NCI-H2171 (cell line): Measurements from ENCODE around the gene EEF1A2.

Source experiments
- DNase-seq: peaks from one replicate; lab custom pipeline; 2025; lab: John Stamatoyannopoulos, UW

Gene EEF1A2

DNA sequence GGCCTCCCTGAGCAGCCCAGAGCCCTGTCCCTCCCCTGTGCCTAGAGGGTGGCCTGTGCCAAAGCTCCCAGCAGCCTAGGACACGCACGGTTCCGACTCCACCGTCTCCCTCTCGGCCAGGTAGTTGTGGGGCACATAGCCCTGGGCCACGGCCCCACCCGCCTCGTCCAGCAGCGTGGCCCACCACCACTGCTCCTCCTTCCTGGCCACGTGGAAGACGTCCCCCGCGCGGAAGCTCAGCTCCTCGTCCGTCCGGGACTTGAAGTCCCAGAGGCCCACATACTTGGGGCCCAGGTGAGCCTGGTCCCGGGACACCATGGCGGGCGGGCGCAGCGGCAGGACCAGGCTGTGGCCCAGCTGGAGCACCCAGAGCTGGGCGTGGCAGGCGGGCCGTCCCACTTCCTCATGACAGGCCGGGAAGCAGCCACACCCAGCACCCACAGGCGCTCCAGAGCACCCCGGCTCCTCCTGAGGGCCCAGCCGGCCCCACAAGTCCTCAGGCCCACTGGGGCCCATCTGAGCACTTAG is 38.2 kb upstream of the EEF1A2 start, which contains the start of gene PTK6:
PTK6 (minus strand) TSS at position 380 of the 528 bp plus-strand sequence; CDS start at position 318, 62 bp downstream.
- no peak for DNase-seq

DNA sequence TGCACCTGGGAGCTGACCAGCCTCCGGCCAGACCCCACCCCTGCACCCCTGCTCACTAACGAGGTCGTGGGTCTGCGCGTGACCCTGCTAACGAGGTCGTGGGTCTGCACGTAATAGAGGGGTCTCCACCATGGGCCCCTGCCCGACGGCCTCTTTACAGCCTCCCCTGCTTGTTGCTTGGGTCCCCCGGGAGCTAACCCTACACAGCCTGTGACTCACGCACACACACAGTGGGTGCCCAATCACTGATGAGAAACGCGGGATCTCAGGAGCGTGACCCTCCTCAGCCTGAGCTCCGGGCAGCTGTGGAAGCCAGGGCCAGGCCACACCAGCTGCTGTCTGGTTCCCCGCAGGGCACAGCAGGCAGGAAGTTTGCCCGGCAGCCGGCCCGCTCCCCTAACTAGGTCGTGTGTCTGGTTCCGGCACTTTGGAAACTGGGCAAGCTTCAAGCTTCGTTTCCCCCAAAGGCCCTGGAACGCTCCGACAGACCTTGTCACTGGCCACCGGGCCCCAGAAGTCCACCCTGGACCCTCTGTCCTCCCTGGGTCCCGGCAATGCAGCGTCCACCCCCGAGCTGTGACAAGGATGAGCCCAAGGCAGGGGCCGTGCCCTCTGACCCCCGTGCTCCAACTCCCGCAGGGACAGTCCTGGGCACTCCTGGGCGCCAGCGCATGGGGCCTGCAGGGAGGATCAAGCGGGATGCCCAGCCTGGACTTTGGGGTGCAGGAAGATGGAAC is 37.5 kb upstream of the EEF1A2 start:
- no peak for DNase-seq

DNA sequence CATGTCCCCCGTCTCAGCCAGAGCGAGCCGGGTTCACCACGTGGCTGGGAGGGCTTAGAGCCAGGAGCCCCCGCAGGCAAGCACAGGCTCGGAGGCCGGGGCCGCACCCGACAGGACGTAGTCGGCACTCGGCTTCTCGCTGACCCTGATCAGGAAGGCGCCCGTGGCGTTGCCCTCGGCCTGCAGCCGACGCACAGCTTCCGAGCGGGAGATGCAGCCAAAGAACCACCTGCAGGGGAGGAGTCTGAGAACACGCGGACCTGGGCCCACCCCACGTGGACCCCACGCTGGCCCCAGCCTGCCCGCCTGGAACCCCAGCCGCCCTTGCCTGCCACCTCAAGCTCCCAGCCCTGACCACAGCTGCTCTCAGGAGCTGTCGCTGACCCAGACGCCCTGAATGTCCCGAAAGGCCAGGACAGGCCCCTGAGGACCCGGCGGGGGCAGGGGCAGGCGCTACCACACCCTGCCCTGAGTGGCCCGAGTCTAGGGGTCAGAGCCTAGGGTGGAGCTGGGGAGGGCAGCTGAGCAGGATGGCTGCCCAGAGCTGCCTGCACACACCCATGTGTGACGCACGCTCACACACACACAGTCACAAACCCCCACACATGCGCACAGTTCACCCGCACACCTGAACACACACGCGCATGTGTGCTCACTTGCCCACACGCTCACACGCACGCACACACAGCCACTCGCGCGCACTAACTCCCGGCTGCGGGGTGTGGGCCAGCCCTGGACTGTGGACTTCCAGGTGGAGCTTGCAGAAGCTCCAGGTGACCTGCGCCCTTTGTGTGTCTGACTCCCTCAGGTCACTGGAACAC is 36.2 kb upstream of the EEF1A2 start:
- DNase-seq = no peak

DNA sequence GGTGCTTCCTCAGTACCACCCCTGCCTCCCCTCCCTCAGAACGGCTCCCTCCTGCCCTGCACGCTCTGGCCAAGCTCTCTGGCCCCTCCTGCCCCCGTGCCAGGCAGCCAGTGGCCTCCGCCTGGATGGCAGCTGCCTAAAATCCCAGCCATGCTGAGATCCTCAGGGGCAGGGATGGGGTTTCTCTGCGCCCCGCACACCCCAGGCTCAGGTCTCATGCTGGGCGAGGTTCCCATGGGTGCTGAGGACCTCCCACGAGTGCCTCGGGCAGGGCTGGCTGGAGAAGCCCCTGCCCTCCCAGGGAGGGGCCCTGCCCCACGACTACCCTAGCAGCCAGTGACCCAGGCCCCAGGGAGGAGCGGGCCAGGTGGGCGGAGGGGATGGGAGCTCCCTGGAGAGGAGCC is 35.5 kb upstream of the EEF1A2 start:
- no peak for DNase-seq

DNA sequence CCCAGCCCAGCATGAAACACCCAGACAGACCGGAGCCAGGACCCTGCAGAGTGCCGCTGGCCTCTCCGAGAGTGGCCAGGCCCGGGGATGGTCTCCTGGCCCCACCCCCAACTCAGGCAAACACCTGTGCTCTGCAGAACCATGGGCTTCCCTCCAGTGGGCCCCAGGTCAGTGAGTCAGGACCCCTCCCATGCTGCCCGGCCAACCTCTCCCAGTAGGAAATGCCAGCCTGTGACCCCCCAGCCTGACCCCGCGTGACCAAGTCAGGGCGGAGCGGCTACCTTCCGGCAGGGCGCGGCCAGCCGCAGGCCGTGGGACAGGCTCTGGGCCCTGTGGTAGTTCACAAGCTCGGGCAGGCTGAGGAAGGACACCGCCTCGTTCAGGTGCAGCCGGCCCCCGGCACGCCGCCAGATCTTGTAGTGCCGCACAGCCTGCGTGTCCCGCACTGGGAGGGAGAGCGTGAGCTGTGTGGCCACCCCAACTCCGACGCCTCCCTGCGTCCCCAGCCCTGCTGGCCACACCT is 35.0 kb upstream of the EEF1A2 start:
- DNase-seq = no peak

DNA sequence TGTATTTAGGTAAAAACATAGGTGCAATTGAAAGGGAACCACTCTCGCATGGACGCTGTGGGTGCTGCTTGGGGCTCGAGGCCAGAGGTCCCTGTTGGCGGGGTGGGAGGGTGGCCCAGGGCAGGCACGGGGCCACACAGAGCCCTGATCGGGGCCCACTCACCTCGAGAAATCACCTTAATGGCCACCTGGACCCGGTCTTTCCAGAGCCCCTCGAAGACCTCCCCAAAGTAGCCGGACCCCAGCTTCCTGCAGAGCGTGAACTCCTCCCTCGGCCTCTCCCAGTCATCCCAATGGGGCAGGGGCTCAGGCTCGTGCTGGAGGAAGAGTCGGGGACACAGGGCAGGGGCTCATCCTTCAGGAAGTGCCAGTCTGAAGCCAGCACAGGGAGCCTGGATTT is 34.5 kb upstream of the EEF1A2 start:
- no peak for DNase-seq

DNA sequence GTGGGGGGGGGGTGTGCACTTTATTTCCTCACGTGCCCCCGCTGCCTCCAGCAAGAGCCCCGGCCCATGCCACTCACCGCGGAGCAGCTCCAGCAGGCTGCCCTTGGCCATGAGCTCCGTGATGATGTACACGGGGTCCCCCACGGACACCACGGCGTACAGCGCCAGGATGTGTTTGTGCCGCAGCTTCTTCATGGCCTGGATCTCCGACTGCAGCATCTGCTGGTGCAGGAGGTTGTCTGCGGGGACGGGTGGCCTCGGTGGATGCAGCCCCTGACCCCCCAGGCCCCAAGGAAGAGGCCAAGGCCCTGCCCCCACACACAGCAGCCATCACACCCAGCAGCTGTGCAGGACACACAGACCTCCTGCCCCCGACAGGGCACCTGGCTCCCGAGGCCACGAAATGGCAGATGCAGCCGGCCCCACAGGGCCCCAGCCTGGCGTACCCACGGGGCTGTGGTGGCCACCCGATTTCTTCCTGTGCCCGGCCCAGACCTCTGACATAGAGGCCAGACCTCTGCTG is 33.6 kb upstream of the EEF1A2 start:
- no peak for DNase-seq

DNA sequence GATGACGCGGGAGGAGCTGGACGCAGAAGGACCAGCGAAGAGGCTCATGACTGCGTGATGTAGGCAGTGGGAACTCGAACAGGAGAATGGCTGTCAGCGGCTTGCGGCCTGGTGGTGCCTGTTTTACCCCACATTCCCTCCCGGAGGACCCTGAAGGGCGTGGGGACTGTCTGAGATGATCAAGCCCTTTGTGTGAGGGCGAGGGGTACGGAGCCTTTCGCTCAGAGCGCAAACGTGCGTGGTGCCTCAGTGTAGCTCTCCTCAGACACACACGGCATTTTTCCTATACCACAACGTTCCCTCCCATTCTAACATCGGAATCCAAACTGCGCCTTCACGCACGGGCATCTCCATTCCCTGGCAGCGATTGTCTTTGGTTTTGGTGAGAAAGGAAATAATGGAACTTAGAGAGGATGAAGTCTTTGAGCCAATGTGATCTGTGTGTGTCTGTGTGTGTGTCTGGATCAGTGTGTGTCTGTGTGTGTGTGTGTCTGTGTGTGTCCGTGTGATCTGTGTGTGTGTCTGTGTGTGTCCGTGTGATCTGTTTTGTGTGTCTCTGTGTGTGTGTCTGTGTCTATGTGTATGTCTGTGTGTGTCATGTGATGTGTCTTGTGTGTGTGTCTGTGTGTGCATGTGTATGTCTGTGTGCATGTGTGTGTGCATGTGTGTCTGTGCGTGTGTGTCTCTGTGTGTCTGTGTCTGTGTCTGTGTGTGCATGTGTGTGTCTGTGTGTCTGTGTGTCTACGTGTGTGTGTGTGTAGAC is 33.0 kb upstream of the EEF1A2 start:
- DNase-seq = no peak

DNA sequence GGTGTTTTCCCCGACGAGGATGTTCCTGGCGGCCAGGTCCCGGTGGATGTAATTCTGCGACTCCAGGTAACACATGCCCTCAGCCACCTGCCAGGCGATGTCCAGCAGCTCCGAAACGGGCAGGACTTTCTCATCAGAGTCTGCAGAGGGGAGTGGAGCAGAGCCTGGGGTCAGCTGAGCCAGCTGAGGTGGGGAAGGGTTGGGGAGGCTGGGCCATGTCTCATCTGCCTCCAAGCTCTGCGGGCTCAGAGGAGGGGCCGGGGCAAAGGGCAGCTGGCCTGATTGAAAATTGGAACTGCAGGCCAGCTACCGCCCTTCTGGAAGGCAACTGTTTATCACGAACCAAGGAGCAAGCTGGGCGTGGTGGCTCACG is 31.9 kb upstream of the EEF1A2 start:
- no peak for DNase-seq

DNA sequence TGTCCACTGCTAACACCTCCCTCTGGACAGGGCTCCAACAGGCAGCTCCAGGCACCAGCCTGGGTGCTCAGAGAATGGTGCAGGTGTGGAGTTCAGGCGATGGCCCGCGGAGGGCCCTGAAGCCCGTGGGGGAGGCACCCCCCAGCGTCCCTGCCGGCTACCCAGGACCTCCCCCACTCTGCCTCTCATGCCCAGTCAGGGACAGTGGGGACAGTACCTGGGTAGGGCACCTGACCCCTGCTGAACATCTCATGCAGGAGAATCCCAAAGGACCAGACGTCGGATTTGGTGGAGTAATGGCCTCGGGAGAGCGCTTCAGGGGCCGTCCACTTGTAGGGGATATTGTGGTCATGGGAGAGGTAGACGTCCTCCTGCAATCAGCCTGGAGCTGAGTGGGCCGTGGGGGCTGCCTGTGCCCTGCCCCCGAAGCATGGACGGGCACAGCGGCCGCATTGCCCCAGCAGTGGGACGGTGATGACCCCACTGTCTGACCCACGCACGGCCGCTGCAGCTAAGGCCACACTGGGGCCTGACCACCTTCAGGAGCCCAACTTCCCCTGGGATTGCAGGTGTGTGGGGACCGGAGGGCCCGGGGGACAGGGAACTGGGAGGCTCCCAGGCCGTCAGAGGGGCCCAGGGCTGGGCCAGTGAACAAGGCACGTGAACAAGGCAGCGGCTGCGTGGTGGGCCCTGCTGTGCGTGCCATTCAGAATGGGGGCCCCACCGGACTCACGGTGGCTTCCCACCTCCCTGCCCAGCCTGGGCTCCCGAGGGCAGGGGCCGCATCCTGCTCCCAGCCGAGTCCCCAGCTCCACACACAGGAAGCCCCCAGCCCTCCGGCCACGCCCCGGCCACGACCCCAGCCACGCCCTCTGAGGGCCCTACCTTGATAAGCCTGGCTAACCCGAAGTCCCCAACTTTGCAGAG is 31.2 kb upstream of the EEF1A2 start:
- DNase-seq = no peak

DNA sequence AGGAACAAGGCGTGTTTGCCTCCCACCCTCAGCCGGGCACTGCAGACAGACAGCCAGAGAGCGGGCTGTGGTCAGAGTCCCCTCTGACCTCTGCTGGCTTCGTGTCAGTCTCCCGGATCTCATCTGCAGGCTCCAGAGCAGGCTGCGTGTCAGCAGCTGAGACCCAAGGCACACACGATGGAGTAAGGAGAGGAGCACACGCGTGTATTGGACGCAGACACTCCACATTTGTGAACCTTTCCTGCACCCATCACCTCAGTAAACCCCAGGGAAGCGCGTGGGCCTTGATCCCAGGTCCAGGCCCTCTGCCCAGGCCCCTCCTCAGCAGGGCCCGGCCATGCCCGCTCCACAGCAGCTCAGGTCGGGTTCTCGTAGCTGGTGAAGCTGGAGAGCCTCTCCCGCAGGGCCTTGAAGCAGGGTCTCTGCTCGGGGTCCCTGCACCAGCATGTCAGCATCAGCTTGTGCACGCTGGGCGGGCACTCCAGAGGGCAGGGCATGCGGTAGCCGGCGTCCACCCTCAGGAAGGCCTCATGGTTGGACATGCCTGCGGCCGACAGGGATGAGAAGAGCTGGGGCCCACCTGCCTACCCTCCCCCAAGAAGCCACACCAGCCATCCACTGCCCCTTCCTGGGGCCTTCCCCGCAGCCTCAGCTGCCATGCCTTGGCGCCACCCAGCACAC is 30.4 kb upstream of the EEF1A2 start:
- DNase-seq = no peak

DNA sequence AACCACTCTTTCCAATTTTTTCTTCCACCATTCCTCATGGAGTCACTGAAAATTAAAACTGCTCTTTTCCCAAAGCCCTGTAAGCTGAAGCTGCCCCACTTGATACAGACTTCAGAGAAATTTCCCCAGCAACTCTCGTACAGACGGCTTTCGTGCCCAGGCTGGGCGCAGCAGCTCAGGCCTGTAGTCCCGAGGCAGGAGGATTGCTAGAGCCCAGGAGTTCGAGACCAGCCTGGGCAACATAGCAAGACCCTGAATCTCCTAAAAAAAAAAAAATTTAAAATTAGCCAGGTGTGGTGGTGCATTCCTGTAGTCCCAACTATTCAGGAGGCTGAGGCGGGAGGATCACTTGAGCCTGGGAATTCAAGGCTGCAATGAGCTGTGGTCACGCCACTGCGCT is 28.3 kb upstream of the EEF1A2 start:
- DNase-seq = no peak

DNA sequence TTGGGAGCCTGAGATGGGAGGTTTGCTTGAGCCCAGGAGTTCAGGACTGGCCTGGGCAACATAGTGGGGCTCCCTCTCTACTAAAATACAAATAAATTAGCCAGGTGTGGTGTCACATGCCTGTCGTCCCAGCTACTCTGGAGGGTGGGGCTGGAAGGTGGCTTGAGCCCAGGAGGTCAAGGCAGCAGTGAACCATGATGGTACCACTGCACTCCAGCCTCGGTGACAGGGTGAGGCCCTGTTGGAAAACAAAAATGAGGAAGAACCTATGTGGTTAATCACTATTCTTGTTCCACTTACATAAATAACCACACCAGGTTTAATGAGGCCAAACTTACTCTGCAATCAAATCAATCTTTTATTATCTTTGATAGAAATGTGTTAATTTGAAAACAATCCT is 27.1 kb upstream of the EEF1A2 start:
- DNase-seq = no peak

DNA sequence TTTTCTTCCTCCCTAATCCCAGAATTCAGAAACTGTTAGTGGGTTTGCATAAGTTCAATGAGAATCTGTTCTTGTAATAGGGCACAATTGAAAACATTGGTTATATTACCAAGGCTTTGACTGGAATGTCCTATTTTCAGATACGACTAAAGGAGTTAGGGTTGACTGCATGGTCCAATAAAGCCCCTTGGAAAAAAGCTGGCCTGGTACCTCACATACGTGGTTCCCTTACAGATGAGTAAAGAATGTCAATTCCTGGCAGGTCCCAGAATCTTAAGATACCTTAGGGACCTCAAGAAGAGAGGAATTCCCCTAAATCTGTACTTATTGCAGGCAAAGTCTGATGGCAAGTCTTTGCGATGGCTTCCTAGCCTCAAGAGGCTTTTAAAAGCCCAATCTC is 26.3 kb upstream of the EEF1A2 start:
- no peak for DNase-seq

DNA sequence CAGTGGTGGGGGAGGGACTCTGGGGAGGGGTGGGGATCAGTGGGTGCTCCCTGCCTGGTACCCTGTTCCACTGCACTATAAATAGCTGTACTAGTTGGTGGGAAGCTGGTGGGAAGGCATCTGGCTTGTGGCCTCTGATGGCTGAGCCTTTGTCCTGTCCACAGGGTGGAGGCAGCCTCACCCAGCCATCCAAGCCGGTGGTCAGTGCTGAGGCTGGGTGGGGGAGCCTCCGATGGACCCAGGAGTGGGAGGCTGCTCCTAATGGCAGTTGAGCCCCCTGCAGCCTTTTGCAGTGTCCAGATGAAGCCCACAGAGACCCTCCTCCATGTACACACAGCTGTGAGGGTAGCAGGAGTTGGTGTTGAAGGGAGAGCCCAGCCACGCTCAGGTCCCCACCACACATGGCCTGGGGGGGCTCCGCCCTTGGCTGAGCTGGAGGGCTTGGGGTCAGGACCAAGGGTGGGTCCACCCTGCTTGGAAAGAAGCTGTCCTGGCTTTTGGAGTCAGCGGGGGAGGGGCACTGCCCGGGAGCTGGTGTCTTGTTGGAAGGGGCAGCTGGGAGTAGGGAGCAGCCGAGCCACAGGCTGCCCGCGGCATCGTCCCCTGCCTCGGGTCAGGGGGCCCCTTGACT is 24.2 kb upstream of the EEF1A2 start:
- DNase-seq = no peak

DNA sequence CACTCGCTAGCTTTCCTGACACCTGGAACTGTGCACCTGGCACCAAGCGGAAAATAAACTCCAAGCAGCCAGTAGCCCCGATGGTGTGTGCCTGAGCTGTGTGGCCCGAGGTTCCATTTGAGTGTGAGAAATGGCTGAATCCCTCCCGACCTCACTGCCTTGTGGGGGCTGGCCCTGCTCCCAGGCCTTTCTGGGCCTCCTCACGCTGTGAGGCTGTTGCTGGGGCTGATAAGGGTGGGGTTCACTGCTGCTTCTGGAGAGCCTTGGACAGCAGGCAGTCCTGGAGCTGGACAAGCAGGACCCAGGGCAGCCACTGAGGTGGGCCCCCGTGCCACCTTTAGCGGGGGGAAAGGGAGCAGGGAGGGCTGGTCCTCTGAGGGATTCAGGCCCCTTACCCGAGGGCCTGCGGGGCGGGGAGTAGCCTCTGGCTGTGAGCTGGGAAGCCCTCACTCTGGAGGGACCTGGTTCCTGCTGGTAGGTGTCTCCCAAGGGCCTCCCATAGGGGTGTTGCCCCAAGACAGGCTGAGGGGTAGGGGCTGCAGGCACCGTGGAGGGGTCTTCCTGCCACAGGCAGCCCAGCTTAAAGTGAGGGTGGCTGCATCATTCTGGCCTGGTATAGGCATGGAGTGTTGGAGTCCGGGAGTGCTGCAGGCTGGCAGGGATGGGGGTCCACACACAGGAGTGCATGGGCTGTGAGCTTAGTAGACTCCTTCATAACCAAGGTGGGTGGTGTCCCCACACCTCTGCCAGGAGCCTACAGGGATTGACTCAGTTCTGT is 23.4 kb upstream of the EEF1A2 start:
- DNase-seq = no peak

DNA sequence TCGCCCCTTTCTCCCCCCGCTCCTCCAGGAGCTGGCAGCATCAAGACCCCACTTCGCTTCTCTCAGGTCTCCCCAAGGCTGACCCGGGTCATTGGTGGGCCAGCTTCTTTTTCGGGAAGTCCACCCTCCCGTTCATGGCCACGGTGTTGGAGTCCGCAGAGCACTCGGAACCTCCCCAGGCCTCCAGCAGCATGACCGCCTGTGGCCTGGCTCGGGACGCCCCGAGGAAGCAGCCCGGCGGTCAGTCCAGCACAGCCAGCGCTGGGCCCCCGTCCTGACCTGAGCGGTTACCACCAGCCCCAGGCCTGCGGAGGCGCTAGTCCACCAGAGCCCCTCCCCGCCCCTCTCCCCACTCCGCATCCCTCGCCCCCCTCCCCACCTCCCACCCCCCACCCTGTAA is 22.7 kb upstream of the EEF1A2 start:
- no peak for DNase-seq

DNA sequence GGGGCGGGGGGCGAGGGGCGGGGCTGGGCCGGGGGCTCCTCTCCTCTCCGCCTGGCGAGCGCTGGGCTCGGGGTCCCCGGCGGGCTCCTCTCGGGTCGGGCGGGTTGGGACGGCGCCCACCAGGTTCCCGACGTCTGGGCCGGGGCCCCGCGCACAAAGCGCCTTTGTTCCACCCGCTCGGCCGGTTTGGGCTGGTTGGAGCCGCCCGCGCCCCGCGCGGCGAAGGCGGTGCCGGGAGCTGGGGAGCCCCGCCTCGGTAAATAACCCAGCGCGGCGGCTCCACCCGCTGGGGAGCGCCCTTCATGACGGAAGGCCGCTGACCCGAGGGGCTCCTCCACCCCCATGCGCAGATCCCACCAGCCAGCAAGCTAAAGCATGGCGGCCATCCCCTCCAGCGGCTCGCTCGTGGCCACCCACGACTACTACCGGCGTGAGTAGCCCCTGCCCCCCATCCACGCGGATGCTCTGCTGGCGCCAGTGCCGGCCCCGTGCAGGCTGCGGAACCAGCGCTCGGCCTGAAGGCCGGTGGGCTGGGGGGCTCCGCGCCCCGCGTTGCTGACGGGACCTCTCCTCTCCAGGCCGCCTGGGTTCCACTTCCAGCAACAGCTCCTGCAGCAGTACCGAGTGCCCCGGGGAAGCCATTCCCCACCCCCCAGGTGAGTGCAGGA is 22.2 kb upstream of the EEF1A2 start:
- peak; percentile 55 for DNase-seq
